ENCODE data around the gene AKAP9.

The AKAP9 gene

GRCh38 chr7:92064438-92065029 lies 123.9 kb downstream of the AKAP9 start:
- H3K4me3 ChIP-seq (replicated peaks; ENCODE audit: insufficient read depth, low read length) = no peak overlapping the region
- TF ChIP-seq SPI1 (IDR thresholded peaks at IDR 0.05; ENCODE audit: borderline replicate concordance, low read depth) (no peak), POLR2AphosphoS5 (IDR thresholded peaks at IDR 0.05; ENCODE audit: low read depth) (no peak), REST (IDR thresholded peaks at IDR 0.05; ENCODE audit: insufficient replicate concordance, low read depth) (no peak), CTCF (IDR thresholded peaks at IDR 0.05; ENCODE audit: insufficient read depth, low read length) (no peak), GABPA (IDR thresholded peaks at IDR 0.05; ENCODE audit: low read depth) (no peak)
- H3K27ac ChIP-seq (replicated peaks) = no peak overlapping the region
- no peaks in the 10 kb centered on the region for H3K27me3 ChIP-seq (ENCODE audit: insufficient read depth, poor library complexity, severe bottlenecking)
- DNase-seq (ENCODE audit: low read depth in 1 of 2, low spot score in 1 of 2) = no peak

- H3K27me3 ChIP-seq (ENCODE audit: insufficient read depth, poor library complexity, severe bottlenecking) = no peaks in the 10 kb centered on the region
- TF ChIP-seq SPI1 (IDR thresholded peaks at IDR 0.05; ENCODE audit: borderline replicate concordance, low read depth) (no peak), GABPA (IDR thresholded peaks at IDR 0.05; ENCODE audit: low read depth) (no peak), CTCF (IDR thresholded peaks at IDR 0.05; ENCODE audit: insufficient read depth, low read length) (no peak), POLR2AphosphoS5 (IDR thresholded peaks at IDR 0.05; ENCODE audit: low read depth) (no peak), REST (IDR thresholded peaks at IDR 0.05; ENCODE audit: insufficient replicate concordance, low read depth) (no peak)
- DNase-seq (ENCODE audit: low read depth in 1 of 2, low spot score in 1 of 2) = no peak
- no peak overlapping the region for H3K27ac ChIP-seq (replicated peaks)
- H3K4me3 ChIP-seq (replicated peaks; ENCODE audit: insufficient read depth, low read length) = no peak overlapping the region
These were observed 130.4 kb downstream of the AKAP9 start for GRCh38 chr7:92071032-92071431.

GRCh38 chr7:92072121-92072520 lies 131.5 kb downstream of the AKAP9 start:
- no peak for DNase-seq (ENCODE audit: low read depth in 1 of 2, low spot score in 1 of 2)
- no peak for TF ChIP-seq SPI1 (IDR thresholded peaks at IDR 0.05; ENCODE audit: borderline replicate concordance, low read depth)
- TF ChIP-seq POLR2AphosphoS5 (IDR thresholded peaks at IDR 0.05; ENCODE audit: low read depth) = no peak
- TF ChIP-seq REST (IDR thresholded peaks at IDR 0.05; ENCODE audit: insufficient replicate concordance, low read depth) = no peak
- no peak for TF ChIP-seq CTCF (IDR thresholded peaks at IDR 0.05; ENCODE audit: insufficient read depth, low read length)
- no peak for TF ChIP-seq GABPA (IDR thresholded peaks at IDR 0.05; ENCODE audit: low read depth)
- Histone ChIP-seq H3K4me3 (replicated peaks; ENCODE audit: insufficient read depth, low read length) (no peak overlapping the region), H3K27ac (replicated peaks) (no peak overlapping the region), H3K27me3 (ENCODE audit: insufficient read depth, poor library complexity, severe bottlenecking) (no peaks in the 10 kb centered on the region)

Data from HL-60 (cell line).